Measurements from ENCODE around the gene AK8. TPM values are rescaled to one million over a fixed set of nuclear protein-coding genes. Genes with fewer than 3 reads are reported as not detected.

The AK8 gene
- total RNA-seq, 1 donor from 2014 or later: 0.25 TPM

- DNase-seq (ENCODE audit: extremely low spot score in 2 of 2): no peak
- H3K27ac ChIP-seq: no peak overlapping the region
- intact Hi-C loops (cut with DNase I): no loop called here
- H3K4me3 ChIP-seq: no peak overlapping the region
- H3K27me3 ChIP-seq: no peaks in the 10 kb centered on the region
- H3K36me3 ChIP-seq: no peaks in the 10 kb centered on the region
- no peaks in the 10 kb centered on the region for H3K4me1 ChIP-seq
- TF ChIP-seq POLR2AphosphoS5 (IDR thresholded peaks at IDR 0.05; ENCODE audit: insufficient read depth in 1 of 2, low read depth in 1 of 2) (no peak), CTCF (IDR thresholded peaks at IDR 0.05) (no peak)
- no peaks in the 10 kb centered on the region for H3K9me3 ChIP-seq
These were observed 169.8 kb downstream of the AK8 start for GRCh38 chr9:132708239-132708638.

- TF ChIP-seq POLR2AphosphoS5 (IDR thresholded peaks at IDR 0.05; ENCODE audit: insufficient read depth in 1 of 2, low read depth in 1 of 2): no peak
- TF ChIP-seq POLR2A (IDR thresholded peaks at IDR 0.05): no peak
- no peak for TF ChIP-seq CTCF (IDR thresholded peaks at IDR 0.05)
- DNase-seq (ENCODE audit: extremely low spot score in 2 of 2): no peak
- Histone ChIP-seq H3K9me3 (peaks cover under 1% of the 10 kb centered on the region), H3K27ac (no peak overlapping the region), H3K27me3 (no peaks in the 10 kb centered on the region), H3K4me3 (no peak overlapping the region), H3K4me1 (no peaks in the 10 kb centered on the region), H3K36me3 (no peaks in the 10 kb centered on the region)
- intact Hi-C loops (cut with DNase I): no loop called here
These were observed 174.7 kb downstream of the AK8 start for GRCh38 chr9:132703336-132703735.

GRCh38 chr9:132702254-132702653 lies 175.8 kb downstream of the AK8 start:
- intact Hi-C loops (cut with DNase I): no loop called here
- Histone ChIP-seq H3K9me3 (peaks cover 12% of the 10 kb centered on the region), H3K36me3 (no peaks in the 10 kb centered on the region), H3K27ac (no peak overlapping the region), H3K4me1 (no peaks in the 10 kb centered on the region), H3K4me3 (no peak overlapping the region), H3K27me3 (no peaks in the 10 kb centered on the region)
- TF ChIP-seq POLR2A (IDR thresholded peaks at IDR 0.05) (no peak), POLR2AphosphoS5 (IDR thresholded peaks at IDR 0.05; ENCODE audit: insufficient read depth in 1 of 2, low read depth in 1 of 2) (no peak), CTCF (IDR thresholded peaks at IDR 0.05) (no peak)
- DNase-seq (ENCODE audit: extremely low spot score in 2 of 2): no peak

- Histone ChIP-seq H3K27me3 (no peaks in the 10 kb centered on the region), H3K4me1 (no peaks in the 10 kb centered on the region), H3K36me3 (no peaks in the 10 kb centered on the region), H3K9me3 (peaks cover 16% of the 10 kb centered on the region), H3K27ac (no peak overlapping the region), H3K4me3 (no peak overlapping the region)
- intact Hi-C loops (cut with DNase I): no loop called here
- TF ChIP-seq POLR2AphosphoS5 (IDR thresholded peaks at IDR 0.05; ENCODE audit: insufficient read depth in 1 of 2, low read depth in 1 of 2) (no peak), CTCF (IDR thresholded peaks at IDR 0.05) (no peak), POLR2A (IDR thresholded peaks at IDR 0.05) (no peak)
- no peak for DNase-seq (ENCODE audit: extremely low spot score in 2 of 2)
These were observed 178.1 kb downstream of the AK8 start for GRCh38 chr9:132699956-132700355.

- H3K4me3 ChIP-seq: no peak overlapping the region
- H3K36me3 ChIP-seq: no peaks in the 10 kb centered on the region
- H3K4me1 ChIP-seq: no peaks in the 10 kb centered on the region
- no peak overlapping the region for H3K27ac ChIP-seq
- intact Hi-C loops (cut with DNase I): no loop called here
- no peak for DNase-seq (ENCODE audit: extremely low spot score in 2 of 2)
- H3K9me3 ChIP-seq: peaks cover 16% of the 10 kb centered on the region
- TF ChIP-seq POLR2AphosphoS5 (IDR thresholded peaks at IDR 0.05; ENCODE audit: insufficient read depth in 1 of 2, low read depth in 1 of 2) (no peak), CTCF (IDR thresholded peaks at IDR 0.05) (no peak), POLR2A (IDR thresholded peaks at IDR 0.05) (no peak)
- H3K27me3 ChIP-seq: no peaks in the 10 kb centered on the region
These were observed 179.1 kb downstream of the AK8 start for GRCh38 chr9:132698989-132699388.

All from vagina (tissue), 2 donors.